Measurements from ENCODE around the gene ERGIC3.

DNA sequence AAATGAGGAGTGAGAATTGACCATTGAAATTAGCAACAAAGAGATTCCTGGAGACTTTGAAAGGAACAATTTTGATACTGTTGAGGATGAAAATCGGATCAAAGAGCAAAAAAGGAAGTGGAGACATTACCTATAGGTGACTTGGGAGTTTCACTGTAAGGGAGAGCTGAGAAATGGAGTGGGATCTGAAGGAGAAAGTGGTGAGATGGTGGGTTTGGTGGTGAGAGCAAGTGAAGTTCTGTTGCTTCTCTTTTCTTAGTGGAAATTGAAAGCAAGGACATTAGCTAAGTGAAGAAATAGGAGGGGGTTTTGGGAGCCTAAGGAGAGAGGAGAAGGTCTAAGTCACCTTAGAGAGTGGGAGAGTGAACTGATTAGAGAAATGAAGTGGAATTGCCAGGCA, 4.2 kb downstream of the ERGIC3 start:
- TF ChIP-seq POLR2A (IDR thresholded peaks at IDR 0.05), result no peak
- TF ChIP-seq, protein P1, sequence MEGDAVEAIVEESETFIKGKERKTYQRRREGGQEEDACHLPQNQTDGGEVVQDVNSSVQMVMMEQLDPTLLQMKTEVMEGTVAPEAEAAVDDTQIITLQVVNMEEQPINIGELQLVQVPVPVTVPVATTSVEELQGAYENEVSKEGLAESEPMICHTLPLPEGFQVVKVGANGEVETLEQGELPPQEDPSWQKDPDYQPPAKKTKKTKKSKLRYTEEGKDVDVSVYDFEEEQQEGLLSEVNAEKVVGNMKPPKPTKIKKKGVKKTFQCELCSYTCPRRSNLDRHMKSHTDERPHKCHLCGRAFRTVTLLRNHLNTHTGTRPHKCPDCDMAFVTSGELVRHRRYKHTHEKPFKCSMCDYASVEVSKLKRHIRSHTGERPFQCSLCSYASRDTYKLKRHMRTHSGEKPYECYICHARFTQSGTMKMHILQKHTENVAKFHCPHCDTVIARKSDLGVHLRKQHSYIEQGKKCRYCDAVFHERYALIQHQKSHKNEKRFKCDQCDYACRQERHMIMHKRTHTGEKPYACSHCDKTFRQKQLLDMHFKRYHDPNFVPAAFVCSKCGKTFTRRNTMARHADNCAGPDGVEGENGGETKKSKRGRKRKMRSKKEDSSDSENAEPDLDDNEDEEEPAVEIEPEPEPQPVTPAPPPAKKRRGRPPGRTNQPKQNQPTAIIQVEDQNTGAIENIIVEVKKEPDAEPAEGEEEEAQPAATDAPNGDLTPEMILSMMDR (IDR thresholded peaks at IDR 0.05), result no peak
